Dendritic cell treated with granulocyte-macrophage colony-stimulating factor and Interleukin-4, amounts not matched to agents 40 ng/mL and 50 ng/mL, for 4 days (primary cell): ENCODE results near the gene PSTPIP1.
A peak's percentile ranks its signal among the peaks of the same experiment; 100 is the strongest.

Source experiments
- H3K27ac Mint-ChIP-seq: one replicate; pipeline ENCODE4 v1.8.0; 2022; ENCODE audit warnings: mild to moderate bottlenecking, mixed read lengths
- H3K27me3 Mint-ChIP-seq: one replicate; pipeline ENCODE4 v1.8.0; 2022; ENCODE audit warnings: mild to moderate bottlenecking, mixed read lengths
- H3K36me3 Mint-ChIP-seq: one replicate; pipeline ENCODE4 v1.8.0; 2022; ENCODE audit warnings: low read depth, mixed read lengths
- H3K4me1 Mint-ChIP-seq: one replicate; pipeline ENCODE4 v1.8.0; 2022; ENCODE audit warnings: low read depth, mixed read lengths
- H3K4me3 Mint-ChIP-seq: one replicate; pipeline ENCODE4 v1.8.0; 2022; ENCODE audit warnings: mild to moderate bottlenecking, moderate library complexity, mixed read lengths
- H3K9me3 Mint-ChIP-seq: one replicate; pipeline ENCODE4 v1.8.0; 2022; ENCODE audit warnings: mixed read lengths
- intact Hi-C: fragments of 100-400 bp; cut with micrococcal nuclease; formaldehyde crosslinking; loops from one replicate; pipeline ENCODE4 v1.15.0; 2022

PSTPIP1 gene

GRCh38 chr15:77031376-77032050, 36.6 kb downstream of the PSTPIP1 start:
- Mint-ChIP-seq H3K9me3 (no peaks in the 10 kb centered on the region), H3K27ac (peak overlapping the region; percentile 55), H3K4me1 (peaks cover 33% of the 10 kb centered on the region), H3K27me3 (no peaks in the 10 kb centered on the region), H3K36me3 (peaks cover 100% of the 10 kb centered on the region), H3K4me3 (no peak overlapping the region)
- intact Hi-C loops = no loop called here

DNA sequence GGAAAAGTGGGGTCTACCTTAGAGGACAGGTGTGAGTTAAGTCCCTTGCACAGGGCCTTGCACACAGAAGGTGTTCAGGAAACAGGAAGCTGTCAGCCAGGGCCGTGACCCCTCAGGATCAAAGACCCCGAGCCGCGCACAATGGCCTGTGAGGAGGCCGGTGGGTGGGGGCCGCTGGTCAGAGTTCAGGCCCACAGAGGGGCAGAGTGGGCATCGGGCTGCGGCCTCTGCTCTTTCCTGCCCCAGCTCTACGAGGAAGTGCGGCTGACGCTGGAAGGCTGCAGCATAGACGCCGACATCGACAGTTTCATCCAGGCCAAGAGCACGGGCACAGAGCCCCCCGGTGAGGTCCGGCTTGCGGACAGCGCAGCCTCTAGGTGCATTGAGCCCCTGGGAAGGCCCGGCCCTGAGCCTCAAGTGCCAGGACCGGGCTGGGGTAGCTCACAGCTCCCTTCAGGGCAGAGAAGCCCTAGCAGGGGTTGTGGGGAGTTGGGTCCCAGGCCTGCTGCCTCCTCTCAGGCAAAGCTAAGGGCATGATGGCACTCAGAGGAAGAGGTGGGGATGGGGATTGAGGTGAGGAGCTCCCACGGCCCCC, 37.2 kb downstream of the PSTPIP1 start:
- intact Hi-C loops = no loop called here
- Mint-ChIP-seq H3K4me1 (peaks cover 28% of the 10 kb centered on the region), H3K27me3 (no peaks in the 10 kb centered on the region), H3K27ac (peak overlapping the region; percentile 55), H3K9me3 (no peaks in the 10 kb centered on the region), H3K36me3 (peaks cover 100% of the 10 kb centered on the region), H3K4me3 (no peak overlapping the region)

DNA sequence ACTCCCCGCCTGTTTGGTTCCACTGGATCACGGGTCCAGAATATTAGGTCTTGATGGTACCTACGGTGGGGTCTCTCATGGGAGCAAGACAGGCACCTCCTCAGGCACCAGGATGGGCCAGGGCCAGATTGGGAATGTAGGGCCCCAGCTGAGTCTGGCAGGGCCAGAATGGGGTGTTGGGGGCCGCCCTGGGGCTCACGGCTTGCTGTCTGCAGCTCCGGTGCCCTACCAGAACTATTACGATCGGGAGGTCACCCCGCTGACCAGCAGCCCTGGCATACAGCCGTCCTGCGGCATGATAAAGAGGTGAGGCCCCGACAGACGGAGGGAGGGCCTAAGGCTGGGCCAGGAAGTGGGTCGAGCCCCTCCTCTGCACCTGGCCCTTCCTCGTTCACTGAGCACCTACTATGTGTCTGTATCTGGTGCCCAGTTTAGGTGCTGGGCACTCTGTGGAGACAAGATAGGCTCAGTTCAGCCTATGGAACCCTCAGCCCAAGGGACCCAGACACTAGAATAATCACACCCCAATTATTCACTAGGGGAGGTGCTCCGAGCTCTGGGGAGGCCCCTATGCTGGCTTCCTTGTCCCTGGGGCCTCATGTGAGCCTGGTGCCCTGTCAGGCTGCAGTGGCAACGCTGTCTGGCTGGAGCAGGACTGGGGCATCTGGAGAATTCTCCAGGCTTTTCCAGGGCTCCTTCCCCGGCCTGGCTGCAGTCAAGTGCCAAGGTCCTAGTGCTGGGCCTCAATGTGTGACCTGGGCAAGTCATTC, 37.9 kb downstream of the PSTPIP1 start:
- Mint-ChIP-seq H3K4me3 (no peak overlapping the region), H3K27me3 (no peaks in the 10 kb centered on the region), H3K9me3 (no peaks in the 10 kb centered on the region), H3K36me3 (peaks cover 100% of the 10 kb centered on the region), H3K4me1 (peaks cover 27% of the 10 kb centered on the region), H3K27ac (no peak overlapping the region)
- intact Hi-C loops = no loop called here

DNA sequence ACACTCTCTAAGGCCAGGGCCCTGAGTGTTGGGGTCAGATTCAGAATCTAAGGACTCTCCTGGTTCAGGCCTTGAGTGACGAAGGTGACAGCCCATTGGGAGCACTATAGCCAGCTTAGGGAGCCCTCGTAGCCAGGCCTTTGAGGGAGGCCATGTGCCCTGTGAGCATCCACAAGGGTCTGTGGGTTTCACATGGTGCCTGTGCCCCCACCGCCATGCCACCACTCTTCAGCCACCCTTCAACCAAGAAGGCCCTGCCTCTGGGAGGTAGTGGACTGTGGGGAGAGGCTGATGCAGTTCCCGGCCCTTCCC, 38.4 kb downstream of the PSTPIP1 start:
- Mint-ChIP-seq H3K9me3 (no peaks in the 10 kb centered on the region), H3K36me3 (peaks cover 98% of the 10 kb centered on the region), H3K27me3 (no peaks in the 10 kb centered on the region), H3K27ac (peak overlapping the region; percentile 3), H3K4me1 (peaks cover 26% of the 10 kb centered on the region), H3K4me3 (no peak overlapping the region)
- intact Hi-C loops = no loop called here

GRCh38 chr15:77033729-77034671, 39.1 kb downstream of the PSTPIP1 start:
- peaks cover 19% of the 10 kb centered on the region for H3K4me1 Mint-ChIP-seq
- H3K27me3 Mint-ChIP-seq = no peaks in the 10 kb centered on the region
- H3K27ac Mint-ChIP-seq = peak overlapping the region; percentile 9
- H3K36me3 Mint-ChIP-seq = peaks cover 91% of the 10 kb centered on the region
- H3K9me3 Mint-ChIP-seq = no peaks in the 10 kb centered on the region
- intact Hi-C loops = no loop called here
- H3K4me3 Mint-ChIP-seq = no peak overlapping the region

DNA sequence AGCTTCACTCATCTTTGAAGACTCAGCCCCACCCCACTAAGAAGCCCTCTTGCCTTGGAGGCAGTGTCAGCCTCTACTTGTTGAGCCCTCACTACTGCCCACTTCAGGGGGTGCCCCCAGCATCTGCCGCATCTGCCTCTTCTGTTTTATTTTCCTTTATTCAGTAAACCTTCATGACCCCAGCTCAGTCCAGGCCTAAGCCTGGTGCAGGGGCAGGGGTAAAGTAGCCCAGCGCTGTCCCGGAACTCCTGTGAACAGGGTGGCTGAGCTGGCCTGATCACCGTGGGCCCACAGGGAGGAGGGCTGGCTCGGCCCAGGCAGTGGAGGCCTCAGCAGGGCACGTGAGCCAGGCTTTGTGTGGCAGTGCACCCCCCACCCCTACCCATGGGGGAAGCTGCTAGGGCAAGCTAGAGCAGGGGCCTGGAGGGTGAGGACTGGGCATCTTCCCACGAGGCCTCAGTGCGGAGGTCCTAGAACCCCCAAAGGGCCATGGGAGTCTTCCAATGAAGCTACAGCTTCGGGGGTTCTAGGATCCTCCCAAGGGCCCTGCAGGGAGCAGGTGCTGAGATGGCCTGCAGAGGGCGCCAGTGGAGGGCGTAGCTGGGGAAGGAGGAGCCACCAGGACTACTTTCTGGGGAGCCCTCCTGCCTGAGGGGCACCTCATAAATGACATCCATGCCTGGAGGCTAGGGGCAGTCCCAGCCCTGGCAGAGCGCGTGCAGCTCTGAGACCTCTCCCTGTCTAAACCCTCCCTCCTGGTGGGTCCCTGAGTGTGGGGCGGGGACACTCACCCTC, 40.0 kb downstream of the PSTPIP1 start:
- H3K27me3 Mint-ChIP-seq = no peaks in the 10 kb centered on the region
- H3K27ac Mint-ChIP-seq = peak overlapping the region; percentile 9
- intact Hi-C loops = no loop called here
- peaks cover 11% of the 10 kb centered on the region for H3K4me1 Mint-ChIP-seq
- peaks cover 82% of the 10 kb centered on the region for H3K36me3 Mint-ChIP-seq
- no peaks in the 10 kb centered on the region for H3K9me3 Mint-ChIP-seq
- no peak overlapping the region for H3K4me3 Mint-ChIP-seq

- H3K27ac Mint-ChIP-seq = no peak overlapping the region
- H3K27me3 Mint-ChIP-seq = no peaks in the 10 kb centered on the region
- no peak overlapping the region for H3K4me3 Mint-ChIP-seq
- H3K4me1 Mint-ChIP-seq = peaks cover 11% of the 10 kb centered on the region
- no peaks in the 10 kb centered on the region for H3K9me3 Mint-ChIP-seq
- intact Hi-C loops = no loop called here
- peaks cover 77% of the 10 kb centered on the region for H3K36me3 Mint-ChIP-seq
These were observed 40.7 kb downstream of the PSTPIP1 start for GRCh38 chr15:77035584-77035983.

DNA sequence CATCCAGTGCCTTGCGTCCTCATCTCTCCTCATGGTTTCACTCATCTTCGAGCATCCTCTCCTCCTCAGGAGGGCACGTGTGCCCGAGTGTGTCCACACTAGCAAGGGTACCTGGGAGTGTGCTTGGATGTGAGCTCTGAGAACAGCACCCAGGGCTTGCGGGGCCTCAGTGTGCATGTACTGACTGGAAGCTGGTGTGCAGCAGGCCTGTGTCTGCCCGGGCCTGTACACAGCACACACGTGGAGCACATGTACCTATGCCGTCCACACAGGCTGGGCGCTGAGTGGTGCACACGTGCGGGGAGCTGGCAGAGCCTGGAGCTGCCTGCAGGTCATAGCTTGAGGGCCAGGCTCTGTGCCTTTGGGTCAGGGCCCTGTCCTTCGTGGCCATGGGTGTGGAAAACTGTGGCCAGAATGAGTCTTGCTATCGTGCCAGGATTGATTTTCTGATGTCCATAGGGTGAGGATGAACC, 41.1 kb downstream of the PSTPIP1 start:
- H3K9me3 Mint-ChIP-seq = no peaks in the 10 kb centered on the region
- no peak overlapping the region for H3K4me3 Mint-ChIP-seq
- H3K27ac Mint-ChIP-seq = no peak overlapping the region
- peaks cover 77% of the 10 kb centered on the region for H3K36me3 Mint-ChIP-seq
- intact Hi-C loops = no loop called here
- no peaks in the 10 kb centered on the region for H3K27me3 Mint-ChIP-seq
- H3K4me1 Mint-ChIP-seq = peaks cover 10% of the 10 kb centered on the region

DNA sequence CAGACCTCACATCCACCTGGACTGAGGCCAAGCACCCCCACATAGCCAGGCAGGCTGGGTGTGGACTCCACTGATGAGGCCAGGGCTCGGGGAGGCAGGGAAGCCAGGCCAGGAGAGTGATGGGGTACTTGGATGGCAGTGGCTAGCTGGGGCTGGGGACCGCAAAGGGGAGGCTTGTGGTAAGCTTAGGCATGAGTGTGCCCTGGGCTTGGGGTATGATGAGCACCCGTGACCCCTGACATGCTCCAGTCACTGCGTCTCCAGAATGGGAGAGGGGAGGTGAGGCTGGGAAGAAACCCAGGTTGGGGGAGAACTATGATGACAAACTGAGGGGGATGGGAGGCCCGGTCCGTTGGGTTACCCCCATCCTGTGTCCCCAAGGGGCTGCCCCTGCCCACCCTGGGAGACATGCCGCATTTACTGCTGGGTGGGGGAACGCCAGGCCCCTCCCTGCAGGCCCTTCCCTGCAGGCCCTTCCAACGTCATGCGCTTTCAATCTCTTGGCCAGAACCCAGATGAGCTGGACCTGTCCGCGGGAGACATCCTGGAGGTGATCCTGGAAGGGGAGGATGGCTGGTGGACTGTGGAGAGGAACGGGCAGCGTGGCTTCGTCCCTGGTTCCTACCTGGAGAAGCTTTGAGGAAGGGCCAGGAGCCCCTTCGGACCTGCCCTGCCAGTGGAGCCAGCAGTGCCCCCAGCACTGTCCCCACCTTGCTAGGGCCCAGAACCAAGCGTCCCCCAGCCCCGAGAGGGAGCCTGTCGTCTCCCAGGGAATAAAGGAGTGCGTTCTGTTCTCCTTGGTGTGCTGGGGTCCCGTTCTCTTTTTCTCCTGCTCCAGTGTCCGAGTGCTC, 41.8 kb downstream of the PSTPIP1 start:
- no peak overlapping the region for H3K4me3 Mint-ChIP-seq
- intact Hi-C loops = no loop called here
- H3K9me3 Mint-ChIP-seq = no peaks in the 10 kb centered on the region
- H3K27me3 Mint-ChIP-seq = no peaks in the 10 kb centered on the region
- peaks cover 6% of the 10 kb centered on the region for H3K4me1 Mint-ChIP-seq
- H3K36me3 Mint-ChIP-seq = peaks cover 71% of the 10 kb centered on the region
- H3K27ac Mint-ChIP-seq = peak overlapping the region; percentile 35

GRCh38 chr15:77037388-77038209, 42.7 kb downstream of the PSTPIP1 start:
- no peaks in the 10 kb centered on the region for H3K27me3 Mint-ChIP-seq
- H3K36me3 Mint-ChIP-seq = peaks cover 62% of the 10 kb centered on the region
- intact Hi-C loops = no loop called here
- peak overlapping the region; percentile 35 for H3K27ac Mint-ChIP-seq
- H3K4me1 Mint-ChIP-seq = peaks cover 11% of the 10 kb centered on the region
- H3K9me3 Mint-ChIP-seq = no peaks in the 10 kb centered on the region
- no peak overlapping the region for H3K4me3 Mint-ChIP-seq

DNA sequence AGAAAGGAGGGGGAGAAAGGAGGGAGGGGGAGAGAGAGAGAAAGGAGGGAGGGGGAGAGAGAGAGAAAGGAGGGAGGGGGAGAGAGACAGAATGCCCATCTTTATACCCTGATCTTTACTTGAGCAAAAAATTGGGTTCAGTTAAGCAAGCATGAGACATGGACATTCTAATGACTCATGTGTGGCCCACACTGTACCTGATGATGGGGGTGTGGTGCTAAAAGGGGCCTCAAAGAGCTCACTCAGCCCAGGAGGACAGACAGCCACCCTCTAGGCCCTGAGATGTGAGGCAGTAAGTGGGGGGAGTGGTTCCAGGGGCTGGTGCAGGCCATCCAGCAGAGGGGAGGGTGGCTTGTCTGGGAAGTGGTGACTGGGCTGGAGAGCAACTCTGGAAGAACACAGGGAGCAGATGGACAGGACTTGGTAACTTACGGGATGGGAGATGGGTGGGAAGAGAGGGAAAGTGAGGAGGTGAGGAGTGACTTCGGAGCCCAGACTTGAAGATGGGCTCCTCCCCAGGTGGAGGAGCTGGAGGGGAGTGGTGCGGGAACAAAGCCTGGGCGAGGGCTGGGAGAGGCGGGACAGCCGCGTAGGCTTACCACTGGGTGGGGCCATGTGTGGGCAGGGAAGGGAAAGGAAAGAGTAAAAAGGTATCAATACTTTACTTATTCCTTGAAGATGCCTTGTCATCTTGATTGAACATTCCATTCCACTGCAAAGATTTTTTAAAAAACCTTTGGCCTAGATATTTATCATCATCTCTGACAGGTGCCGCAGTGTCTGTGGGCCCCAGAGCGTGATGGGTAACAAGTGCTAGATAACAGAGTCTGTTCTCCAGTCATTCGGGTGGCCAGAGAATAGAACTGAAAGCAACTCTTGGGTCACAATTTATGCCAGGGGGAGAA, 43.6 kb downstream of the PSTPIP1 start:
- no peak overlapping the region for H3K4me3 Mint-ChIP-seq
- H3K9me3 Mint-ChIP-seq = no peaks in the 10 kb centered on the region
- peaks cover 20% of the 10 kb centered on the region for H3K4me1 Mint-ChIP-seq
- no peaks in the 10 kb centered on the region for H3K27me3 Mint-ChIP-seq
- peaks cover 62% of the 10 kb centered on the region for H3K36me3 Mint-ChIP-seq
- H3K27ac Mint-ChIP-seq = no peak overlapping the region
- intact Hi-C loops = no loop called here
